Tibial nerve (tissue), 4 donors: ENCODE measurements around the gene CPNE9.

Source experiments
- CTCF ChIP-seq, 5 experiments: fragments of 200-600 bp in 3 of 5; fragments of 450-650 bp in 2 of 5; sonication (generic) in 3 of 5; IDR thresholded peaks; one replicate each; pipeline ENCODE4 v1.5.1; 2016 to 2019; ENCODE audit warnings: antibody characterized with exemption in 5 of 5, mild to moderate bottlenecking in 3 of 5, moderate library complexity in 2 of 5
- EP300 ChIP-seq, 2 donors: sonication (generic); formaldehyde crosslinking; IDR thresholded peaks; one replicate each; pipeline ENCODE4 v1.6.1; 2017; ENCODE audit warnings: antibody characterized with exemption in 2 of 2, mild to moderate bottlenecking in 1 of 2
- POLR2A ChIP-seq, 2 donors: fragments of 450-650 bp; IDR thresholded peaks; one replicate each; pipeline ENCODE4 v1.6.1; 2017; ENCODE audit warnings: antibody characterized with exemption in 2 of 2, mild to moderate bottlenecking in 2 of 2, moderate library complexity in 2 of 2

DNA sequence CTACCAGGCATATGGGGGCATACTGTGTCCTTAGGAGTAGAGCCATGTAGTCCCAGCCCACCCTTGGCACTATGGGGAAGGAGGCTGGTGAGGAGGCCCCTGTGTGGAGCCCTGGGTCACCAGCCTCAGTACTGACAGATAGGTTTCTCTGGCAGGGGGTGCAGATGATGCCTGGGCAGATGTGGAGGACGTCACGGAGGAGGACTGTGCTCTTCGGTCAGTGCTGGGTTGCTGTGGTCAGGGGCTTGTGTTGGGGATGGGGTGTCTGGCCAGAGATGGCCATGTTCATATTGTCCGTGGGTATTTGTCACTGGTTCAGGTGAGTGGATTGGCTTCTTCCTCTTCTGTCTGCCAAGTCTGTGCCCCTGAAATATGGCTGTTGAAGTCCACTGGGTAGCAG is 34.4 kb upstream of the CPNE9 start:
- TF ChIP-seq EP300 (IDR thresholded peaks at IDR 0.05) = no peak
- TF ChIP-seq POLR2A (IDR thresholded peaks at IDR 0.05) = no peak
- no peak for TF ChIP-seq CTCF (IDR thresholded peaks at IDR 0.05)
